WTC11 (cell line): ENCODE results near the gene PSMD13.

Source experiments
- CTCF ChIP-seq: fragments of 200-600 bp; IDR thresholded peaks from 2 replicates; pipeline ENCODE4 v1.8.0; 2022; ENCODE audit warnings: antibody characterized with exemption
- E2F5 ChIP-seq: sonication (generic); formaldehyde crosslinking; IDR thresholded peaks from 2 replicates; pipeline ENCODE4 v1.8.1; 2022; ENCODE audit warnings: mild to moderate bottlenecking, moderate library complexity, missing genetic modification reagents
- ETV6 ChIP-seq: sonication (generic); formaldehyde crosslinking; IDR thresholded peaks from 2 replicates; pipeline ENCODE4 v1.8.1; 2022; ENCODE audit warnings: mild to moderate bottlenecking, missing genetic modification reagents
- NFYB ChIP-seq: sonication (generic); formaldehyde crosslinking; conservative IDR thresholded peaks from 2 replicates; pipeline ENCODE4 v1.8.0; 2022; ENCODE audit warnings: low read depth, missing genetic modification reagents
- TCF7 ChIP-seq: sonication (generic); formaldehyde crosslinking; IDR thresholded peaks from 2 replicates; pipeline ENCODE4 v1.8.0; 2022; ENCODE audit warnings: mild to moderate bottlenecking, low read depth, missing genetic modification reagents, moderate library complexity
- TEAD1 ChIP-seq: sonication (generic); formaldehyde crosslinking; IDR thresholded peaks from 2 replicates; pipeline ENCODE4 v1.8.0; 2022; ENCODE audit warnings: mild to moderate bottlenecking, missing genetic modification reagents
- ZNF121 ChIP-seq: sonication (generic); formaldehyde crosslinking; IDR thresholded peaks from 2 replicates; pipeline ENCODE4 v1.8.0; 2023; ENCODE audit warnings: missing genetic modification reagents
- ZNF416 ChIP-seq: fragments of 250-450 bp; sonication (Bioruptor Pico); IDR thresholded peaks from 2 replicates; pipeline ENCODE4 v1.9.0; 2021; ENCODE audit warnings: mild to moderate bottlenecking, inconsistent platforms
- ZNF423 ChIP-seq: fragments of 250-450 bp; sonication (Bioruptor Pico); IDR thresholded peaks from 2 replicates; pipeline ENCODE4 v2.1.2; 2022; ENCODE audit warnings: mild to moderate bottlenecking, moderate library complexity
- ZNF532 ChIP-seq: fragments of 250-450 bp; sonication (Bioruptor Pico); IDR thresholded peaks from 2 replicates; pipeline ENCODE4 v1.9.0; 2021; ENCODE audit warnings: mild to moderate bottlenecking, borderline replicate concordance
- TF ChIP-seq, protein P1 (sequence below): sonication (generic); formaldehyde crosslinking; conservative IDR thresholded peaks from 2 replicates; pipeline ENCODE4 v1.8.1; 2023; ENCODE audit warnings: mild to moderate bottlenecking, low read depth, missing genetic modification reagents, moderate library complexity
- TF ChIP-seq, protein P2 (sequence below): sonication (generic); formaldehyde crosslinking; IDR thresholded peaks from 2 replicates; pipeline ENCODE4 v1.8.0; 2023; ENCODE audit warnings: missing genetic modification reagents, mild to moderate bottlenecking, borderline replicate concordance
- TF ChIP-seq, protein P3 (sequence below): sonication (generic); formaldehyde crosslinking; IDR thresholded peaks from 2 replicates; pipeline ENCODE4 v1.8.0; 2022; ENCODE audit warnings: mild to moderate bottlenecking, missing genetic modification reagents

DNA sequence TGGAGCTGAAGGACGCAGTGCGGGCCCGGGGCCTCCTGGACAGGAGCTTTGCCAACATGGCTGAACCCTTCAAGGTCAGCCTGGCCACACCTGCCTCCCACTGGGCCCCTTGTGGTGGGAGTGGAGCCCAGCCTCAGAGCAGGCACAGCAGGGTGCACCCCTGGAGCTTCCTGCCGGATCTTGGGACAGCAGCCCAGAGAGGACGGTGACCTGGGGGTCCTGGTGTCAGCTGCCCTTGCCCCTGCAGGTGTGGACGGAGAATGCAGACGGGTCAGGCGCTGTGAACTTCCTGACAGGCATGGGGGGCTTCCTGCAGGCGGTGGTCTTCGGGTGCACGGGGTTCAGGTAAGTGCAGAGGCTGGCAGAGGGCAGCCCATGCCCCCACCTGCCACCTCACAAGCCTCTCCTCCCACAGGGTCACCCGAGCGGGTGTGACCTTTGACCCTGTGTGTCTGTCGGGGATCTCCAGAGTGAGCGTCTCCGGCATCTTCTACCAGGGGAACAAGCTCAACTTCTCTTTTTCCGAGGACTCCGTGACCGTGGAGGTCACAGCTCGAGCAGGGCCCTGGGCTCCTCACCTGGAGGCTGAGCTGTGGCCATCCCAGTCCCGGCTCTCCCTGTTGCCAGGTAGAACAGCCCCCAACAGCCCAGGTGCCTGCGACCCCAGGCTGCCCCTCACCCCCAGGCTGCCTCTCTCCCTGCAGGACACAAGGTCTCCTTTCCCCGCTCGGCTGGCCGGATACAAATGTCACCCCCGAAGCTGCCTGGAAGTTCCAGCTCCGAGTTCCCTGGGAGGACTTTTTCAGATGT, 57.3 kb downstream of the PSMD13 start:
- TF ChIP-seq CTCF: no peak
- no peak for TF ChIP-seq E2F5 (CRISPR knock-in tag)
- peak; percentile 55; the same call in 1 of the 2 replicates for TF ChIP-seq ZNF423 (CRISPR knock-in tag)
- TF ChIP-seq, protein P1, sequence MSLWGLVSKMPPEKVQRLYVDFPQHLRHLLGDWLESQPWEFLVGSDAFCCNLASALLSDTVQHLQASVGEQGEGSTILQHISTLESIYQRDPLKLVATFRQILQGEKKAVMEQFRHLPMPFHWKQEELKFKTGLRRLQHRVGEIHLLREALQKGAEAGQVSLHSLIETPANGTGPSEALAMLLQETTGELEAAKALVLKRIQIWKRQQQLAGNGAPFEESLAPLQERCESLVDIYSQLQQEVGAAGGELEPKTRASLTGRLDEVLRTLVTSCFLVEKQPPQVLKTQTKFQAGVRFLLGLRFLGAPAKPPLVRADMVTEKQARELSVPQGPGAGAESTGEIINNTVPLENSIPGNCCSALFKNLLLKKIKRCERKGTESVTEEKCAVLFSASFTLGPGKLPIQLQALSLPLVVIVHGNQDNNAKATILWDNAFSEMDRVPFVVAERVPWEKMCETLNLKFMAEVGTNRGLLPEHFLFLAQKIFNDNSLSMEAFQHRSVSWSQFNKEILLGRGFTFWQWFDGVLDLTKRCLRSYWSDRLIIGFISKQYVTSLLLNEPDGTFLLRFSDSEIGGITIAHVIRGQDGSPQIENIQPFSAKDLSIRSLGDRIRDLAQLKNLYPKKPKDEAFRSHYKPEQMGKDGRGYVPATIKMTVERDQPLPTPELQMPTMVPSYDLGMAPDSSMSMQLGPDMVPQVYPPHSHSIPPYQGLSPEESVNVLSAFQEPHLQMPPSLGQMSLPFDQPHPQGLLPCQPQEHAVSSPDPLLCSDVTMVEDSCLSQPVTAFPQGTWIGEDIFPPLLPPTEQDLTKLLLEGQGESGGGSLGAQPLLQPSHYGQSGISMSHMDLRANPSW (CRISPR knock-in tag): no peak
- TF ChIP-seq, protein P2, sequence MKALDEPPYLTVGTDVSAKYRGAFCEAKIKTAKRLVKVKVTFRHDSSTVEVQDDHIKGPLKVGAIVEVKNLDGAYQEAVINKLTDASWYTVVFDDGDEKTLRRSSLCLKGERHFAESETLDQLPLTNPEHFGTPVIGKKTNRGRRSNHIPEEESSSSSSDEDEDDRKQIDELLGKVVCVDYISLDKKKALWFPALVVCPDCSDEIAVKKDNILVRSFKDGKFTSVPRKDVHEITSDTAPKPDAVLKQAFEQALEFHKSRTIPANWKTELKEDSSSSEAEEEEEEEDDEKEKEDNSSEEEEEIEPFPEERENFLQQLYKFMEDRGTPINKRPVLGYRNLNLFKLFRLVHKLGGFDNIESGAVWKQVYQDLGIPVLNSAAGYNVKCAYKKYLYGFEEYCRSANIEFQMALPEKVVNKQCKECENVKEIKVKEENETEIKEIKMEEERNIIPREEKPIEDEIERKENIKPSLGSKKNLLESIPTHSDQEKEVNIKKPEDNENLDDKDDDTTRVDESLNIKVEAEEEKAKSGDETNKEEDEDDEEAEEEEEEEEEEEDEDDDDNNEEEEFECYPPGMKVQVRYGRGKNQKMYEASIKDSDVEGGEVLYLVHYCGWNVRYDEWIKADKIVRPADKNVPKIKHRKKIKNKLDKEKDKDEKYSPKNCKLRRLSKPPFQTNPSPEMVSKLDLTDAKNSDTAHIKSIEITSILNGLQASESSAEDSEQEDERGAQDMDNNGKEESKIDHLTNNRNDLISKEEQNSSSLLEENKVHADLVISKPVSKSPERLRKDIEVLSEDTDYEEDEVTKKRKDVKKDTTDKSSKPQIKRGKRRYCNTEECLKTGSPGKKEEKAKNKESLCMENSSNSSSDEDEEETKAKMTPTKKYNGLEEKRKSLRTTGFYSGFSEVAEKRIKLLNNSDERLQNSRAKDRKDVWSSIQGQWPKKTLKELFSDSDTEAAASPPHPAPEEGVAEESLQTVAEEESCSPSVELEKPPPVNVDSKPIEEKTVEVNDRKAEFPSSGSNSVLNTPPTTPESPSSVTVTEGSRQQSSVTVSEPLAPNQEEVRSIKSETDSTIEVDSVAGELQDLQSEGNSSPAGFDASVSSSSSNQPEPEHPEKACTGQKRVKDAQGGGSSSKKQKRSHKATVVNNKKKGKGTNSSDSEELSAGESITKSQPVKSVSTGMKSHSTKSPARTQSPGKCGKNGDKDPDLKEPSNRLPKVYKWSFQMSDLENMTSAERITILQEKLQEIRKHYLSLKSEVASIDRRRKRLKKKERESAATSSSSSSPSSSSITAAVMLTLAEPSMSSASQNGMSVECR (CRISPR knock-in tag): no peak
- TF ChIP-seq ZNF416 (CRISPR knock-in tag): no peak
- TF ChIP-seq TEAD1 (CRISPR knock-in tag): no peak
- no peak for TF ChIP-seq ZNF532 (CRISPR knock-in tag)
- no peak for TF ChIP-seq ETV6 (CRISPR knock-in tag)
- TF ChIP-seq, protein P3, sequence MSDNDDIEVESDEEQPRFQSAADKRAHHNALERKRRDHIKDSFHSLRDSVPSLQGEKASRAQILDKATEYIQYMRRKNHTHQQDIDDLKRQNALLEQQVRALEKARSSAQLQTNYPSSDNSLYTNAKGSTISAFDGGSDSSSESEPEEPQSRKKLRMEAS (CRISPR knock-in tag): no peak
- no peak for TF ChIP-seq ZNF121
- TF ChIP-seq NFYB (CRISPR knock-in tag): no peak
- TF ChIP-seq TCF7 (CRISPR knock-in tag): no peak
